HEK293 (cell line): ENCODE results near the gene DYNLRB1.

ENCODE experiments used
- CTCF ChIA-PET: fragments of 350-600 bp; formaldehyde crosslinking; extraction: SDS; loops from one replicate; lab custom pipeline; 2021; ENCODE audit warnings: antibody characterized with exemption; lab: Yijun Ruan, JAX
- POLR2A ChIA-PET: fragments of 300-600 bp; formaldehyde crosslinking; extraction: SDS; loops from one replicate; lab custom pipeline; 2020; ENCODE audit warnings: antibody characterized with exemption, inconsistent platforms; lab: Yijun Ruan, JAX
- H3K27ac ChIP-seq: fragments of 200-500 bp; sonication (Bioruptor generic); 2 replicates; pipeline ENCODE4 v1.5.1; 2014; ENCODE audit warnings: low read depth, low read length, control low read depth, inconsistent platforms; ENCODE audit errors: extremely low read depth
- H3K36me3 ChIP-seq, 2 experiments: fragments of 200-500 bp in 1 of 2; sonication (Bioruptor generic) in 1 of 2; 1 replicate in 1 of 2; 2 replicates in 1 of 2; pipeline ENCODE4 v1.5.1; 2014 to 2017; ENCODE audit warnings: inconsistent platforms in 2 of 2, low read length in 2 of 2; ENCODE audit not compliant: control insufficient read depth in 2 of 2, insufficient read depth in 1 of 2
- H3K4me1 ChIP-seq: fragments of 200-500 bp; sonication (Bioruptor generic); 2 replicates; pipeline ENCODE4 v1.5.1; 2014; ENCODE audit warnings: mild to moderate bottlenecking, low read length, inconsistent platforms; ENCODE audit not compliant: control insufficient read depth, insufficient read depth
- H3K4me3 ChIP-seq: 2 replicates; pipeline ENCODE4 v1.5.1; 2011; ENCODE audit warnings: low read depth, mild to moderate bottlenecking, control low read depth, low read length, moderate library complexity
- H3K9me3 ChIP-seq: fragments of 200-500 bp; sonication (Bioruptor generic); 2 replicates; pipeline ENCODE4 v1.5.1; 2014; ENCODE audit warnings: low read depth, low read length, inconsistent platforms; ENCODE audit not compliant: control insufficient read depth, insufficient read depth
- ELK4 ChIP-seq: IDR thresholded peaks from 2 replicates; pipeline ENCODE4 v1.6.1; 2011; ENCODE audit warnings: mild to moderate bottlenecking, low read depth, low read length, borderline replicate concordance
- FEZF1 ChIP-seq: fragments of 450-650 bp; formaldehyde crosslinking; IDR thresholded peaks from 2 replicates; pipeline ENCODE4 v1.5.1; 2016; ENCODE audit warnings: missing biosample characterization, missing genetic modification characterization
- KLF9 ChIP-seq: fragments of 450-650 bp; formaldehyde crosslinking; IDR thresholded peaks from 2 replicates; pipeline ENCODE4 v1.5.1; 2016; ENCODE audit warnings: missing biosample characterization, missing genetic modification characterization, low read depth
- PRDM6 ChIP-seq: fragments of 450-650 bp; formaldehyde crosslinking; IDR thresholded peaks from 2 replicates; pipeline ENCODE4 v1.5.1; 2017; ENCODE audit warnings: missing biosample characterization, missing genetic modification characterization
- RBAK ChIP-seq: fragments of 450-650 bp; formaldehyde crosslinking; IDR thresholded peaks from 2 replicates; pipeline ENCODE4 v1.5.1; 2016; ENCODE audit warnings: missing biosample characterization, missing genetic modification characterization
- REST ChIP-seq: fragments of 450-650 bp; formaldehyde crosslinking; IDR thresholded peaks from 2 replicates; pipeline ENCODE4 v1.5.1; 2016; ENCODE audit warnings: missing biosample characterization, missing genetic modification characterization
- ZFP37 ChIP-seq: fragments of 450-650 bp; formaldehyde crosslinking; IDR thresholded peaks from 2 replicates; pipeline ENCODE4 v1.5.1; 2016; ENCODE audit warnings: missing biosample characterization, missing genetic modification characterization
- ZNF148 ChIP-seq: fragments of 450-650 bp; formaldehyde crosslinking; IDR thresholded peaks from 2 replicates; pipeline ENCODE4 v1.5.0; 2017; ENCODE audit warnings: missing biosample characterization, missing genetic modification characterization, borderline replicate concordance
- ZNF184 ChIP-seq: fragments of 450-650 bp; IDR thresholded peaks from 2 replicates; pipeline ENCODE4 v1.5.1; 2018; ENCODE audit warnings: missing biosample characterization, mild to moderate bottlenecking, missing genetic modification characterization
- ZNF280D ChIP-seq: fragments of 450-650 bp; formaldehyde crosslinking; IDR thresholded peaks from 2 replicates; pipeline ENCODE4 v1.5.1; 2016; ENCODE audit warnings: missing biosample characterization, missing genetic modification characterization
- ZNF362 ChIP-seq: fragments of 450-650 bp; formaldehyde crosslinking; IDR thresholded peaks from 2 replicates; pipeline ENCODE4 v1.5.1; 2016; ENCODE audit warnings: missing biosample characterization, missing genetic modification characterization
- ZNF548 ChIP-seq: fragments of 450-650 bp; formaldehyde crosslinking; IDR thresholded peaks from 2 replicates; pipeline ENCODE4 v1.5.1; 2016; ENCODE audit warnings: missing biosample characterization, missing genetic modification characterization
- ZNF549 ChIP-seq: fragments of 450-650 bp; IDR thresholded peaks from 2 replicates; pipeline ENCODE4 v1.5.1; 2018; ENCODE audit warnings: missing biosample characterization, missing genetic modification characterization, mild to moderate bottlenecking, inconsistent platforms, moderate library complexity
- ZSCAN30 ChIP-seq: fragments of 450-650 bp; IDR thresholded peaks from 2 replicates; pipeline ENCODE4 v1.5.1; 2018; ENCODE audit warnings: missing biosample characterization, mild to moderate bottlenecking, missing genetic modification characterization, moderate library complexity

Gene DYNLRB1

GRCh38 chr20:34546751-34547181 lies 30.5 kb downstream of the DYNLRB1 start:
- H3K4me1 ChIP-seq: no peaks in the 10 kb centered on the region
- TF ChIP-seq ZNF549 (tag by site-specific recombination) (no peak), KLF9 (no peak)
- TF ChIP-seq, all 188 proteins: peak for 0
- no peaks in the 10 kb centered on the region for H3K9me3 ChIP-seq
- H3K4me3 ChIP-seq: no peak overlapping the region
- ChIA-PET POLR2A (no interaction called here), CTCF (no interaction called here)
- H3K27ac ChIP-seq: no peak overlapping the region
- H3K36me3 ChIP-seq: peaks cover 0 to 7% of the 10 kb centered on the region in 2 experiments; a peak in 2 of 3 replicates

- Histone ChIP-seq H3K9me3 (no peaks in the 10 kb centered on the region), H3K4me3 (no peak overlapping the region), H3K36me3 (no peaks in the 10 kb centered on the region), H3K27ac (no peak overlapping the region), H3K4me1 (no peaks in the 10 kb centered on the region)
- no peak for TF ChIP-seq ZNF548 (tag by site-specific recombination)
- TF ChIP-seq ELK4: no peak
- TF ChIP-seq PRDM6 (tag by site-specific recombination): no peak
- TF ChIP-seq ZNF280D (tag by site-specific recombination): no peak
- TF ChIP-seq ZNF184 (tag by site-specific recombination): no peak
- no peak for TF ChIP-seq ZNF362 (tag by site-specific recombination)
- TF ChIP-seq, all 188 proteins: peak for 0
- CTCF ChIA-PET: interaction anchor here (0.6 kb wide), 2 partner anchors 83 to 260 kb away, joined by 3 to 4 read pairs; no protein-coding TSS in a partner anchor
- POLR2A ChIA-PET: no interaction called here
Observed at GRCh38 chr20:34547844-34548613, 31.8 kb downstream of the DYNLRB1 start.

GRCh38 chr20:34549291-34549928 lies 33.2 kb downstream of the DYNLRB1 start:
- Histone ChIP-seq H3K36me3 (no peaks in the 10 kb centered on the region), H3K4me3 (no peak overlapping the region), H3K4me1 (no peaks in the 10 kb centered on the region), H3K27ac (no peak overlapping the region), H3K9me3 (no peaks in the 10 kb centered on the region)
- CTCF ChIA-PET: interaction anchor here (0.7 to 1.1 kb wide), 2 partner anchors 10 to 237 kb away, joined by 4 to 5 read pairs; no protein-coding TSS in a partner anchor
- POLR2A ChIA-PET: interaction anchor here (0.6 kb wide), 1 partner anchor 125 kb away, joined by 3 read pairs; no protein-coding TSS in a partner anchor
- TF ChIP-seq REST (no peak), ZFP37 (tag by site-specific recombination) (no peak), RBAK (no peak), ZNF148 (no peak), FEZF1 (no peak), ZSCAN30 (tag by site-specific recombination) (0 out of 2 replicates have a peak, but pooled peaks have one; percentile 29), ZNF549 (tag by site-specific recombination) (no peak)
